HG03280 (cell line): ENCODE measurements around the gene CNOT4.

ENCODE experiments used
- ATAC-seq: cut with Tn5 transposase; IDR thresholded peaks from one replicate; pipeline ENCODE4 v1.9.1; 2021; ENCODE audit warnings: mild to moderate bottlenecking, moderate library complexity; ENCODE audit not compliant: unreplicated experiment

The CNOT4 gene

GRCh38 chr7:135509839-135510591, at the start of gene CNOT4:
Gene CNOT4, minus strand, starts transcription at chr7:135510102. Its CDS starts 71,771 bp downstream, at chr7:135438331.
- peak; percentile 97 for ATAC-seq

DNA sequence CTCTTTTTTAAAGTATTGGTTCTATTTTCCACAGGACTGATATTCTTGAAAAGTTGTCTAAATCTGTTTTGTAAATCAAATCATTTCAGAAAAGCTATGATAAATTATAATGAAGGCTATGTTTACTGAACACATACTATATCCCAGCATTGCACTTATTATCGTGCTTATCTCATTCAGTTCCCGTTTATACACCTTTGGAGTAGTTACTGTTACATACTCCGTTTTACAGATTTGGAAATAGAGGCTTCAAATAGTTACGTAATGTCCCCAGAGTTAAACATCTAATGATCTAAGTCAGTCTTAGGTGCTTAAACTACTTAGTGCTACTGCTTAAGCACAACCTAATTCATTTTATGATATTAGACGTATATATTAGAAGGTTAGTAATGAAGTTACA, 49.0 kb upstream of the CNOT4 start:
- no peak for ATAC-seq

GRCh38 chr7:135558337-135558767, 48.5 kb upstream of the CNOT4 start:
- ATAC-seq: peak; percentile 57

DNA sequence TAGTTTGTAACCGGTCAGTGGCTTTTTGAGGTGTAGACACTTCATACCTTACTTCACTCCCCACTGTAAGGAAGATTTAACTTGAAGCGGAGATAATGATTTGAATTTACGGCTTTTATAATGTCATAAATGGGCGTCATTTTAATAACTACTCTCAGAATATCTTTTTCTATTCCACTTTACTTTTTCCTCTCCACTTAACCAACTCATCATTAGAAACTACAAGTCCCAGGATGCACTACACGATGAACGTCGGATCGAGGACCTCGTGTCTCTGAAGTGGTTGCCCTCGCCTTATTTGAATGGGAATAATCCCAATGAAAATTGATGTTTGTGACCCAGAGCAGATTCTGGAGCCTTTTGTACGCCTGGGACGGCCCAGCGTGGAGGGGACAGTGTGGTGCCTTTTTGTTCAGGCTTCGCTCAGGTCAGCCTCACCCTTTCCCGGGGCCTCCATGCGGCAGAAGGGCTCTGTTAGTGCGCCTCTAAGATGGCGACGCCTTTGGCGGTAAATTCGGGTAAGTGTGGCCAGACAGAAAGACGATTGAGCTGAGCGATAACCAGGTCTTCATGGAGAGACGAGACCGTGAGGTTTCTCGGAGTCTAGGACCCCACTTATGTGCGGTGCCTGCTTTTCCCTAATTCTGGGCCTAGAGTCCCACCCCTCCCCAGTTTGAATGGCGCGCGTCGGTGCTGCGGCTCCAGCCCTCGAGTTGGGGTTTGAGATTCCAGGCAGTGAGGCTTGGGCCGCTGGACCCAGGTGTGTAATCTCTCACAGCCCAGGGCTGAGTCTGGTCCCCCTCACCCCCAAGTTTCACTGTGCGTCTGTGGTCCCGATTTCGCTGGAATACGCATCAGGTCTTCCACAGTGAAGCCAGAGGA, 47.8 kb upstream of the CNOT4 start, which contains the start of gene NUP205:
TSS of gene NUP205 (plus strand) at position 463 of the 882 bp plus-strand sequence. CDS start at position 491, 28 bp downstream.
- peak; percentile 72 for ATAC-seq

DNA sequence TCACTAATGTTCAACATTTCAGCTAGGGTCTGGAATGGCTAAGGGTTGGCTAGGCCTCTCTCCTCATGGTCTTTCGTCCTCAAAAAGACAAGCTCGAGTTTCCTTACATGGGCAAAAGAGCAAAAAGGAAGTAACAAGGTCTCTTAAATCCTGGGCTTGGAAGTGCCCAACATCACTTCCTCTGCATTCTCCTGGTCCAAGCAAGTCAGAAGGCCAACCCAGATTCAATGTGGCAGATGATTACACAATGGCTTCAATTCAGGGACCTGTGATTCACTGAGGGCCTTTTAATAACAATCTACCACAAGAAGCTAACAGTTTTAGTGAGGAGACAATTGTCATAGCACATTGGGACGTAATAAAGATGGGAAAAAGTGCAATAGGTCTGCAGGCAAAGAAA, 43.4 kb upstream of the CNOT4 start:
- ATAC-seq: no peak

DNA sequence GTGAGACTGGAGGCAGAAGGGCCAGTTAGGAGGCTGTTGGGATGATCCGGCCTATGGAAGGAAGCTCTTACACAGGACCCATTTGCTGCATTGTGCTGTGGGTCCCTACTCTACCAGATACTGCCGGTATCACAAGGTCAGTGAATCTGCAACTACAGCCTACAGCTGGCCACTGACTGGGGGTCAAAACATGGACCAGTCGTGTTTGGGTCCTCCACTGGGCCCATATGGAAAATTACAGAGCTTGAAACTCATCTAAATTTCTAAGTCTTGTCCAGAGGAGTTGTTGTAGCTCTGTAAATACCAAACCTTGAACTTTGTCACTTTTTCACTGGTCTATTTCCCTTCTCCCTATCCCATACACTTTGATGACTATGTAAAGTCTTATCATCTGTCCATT, 42.2 kb upstream of the CNOT4 start:
- no peak for ATAC-seq

DNA sequence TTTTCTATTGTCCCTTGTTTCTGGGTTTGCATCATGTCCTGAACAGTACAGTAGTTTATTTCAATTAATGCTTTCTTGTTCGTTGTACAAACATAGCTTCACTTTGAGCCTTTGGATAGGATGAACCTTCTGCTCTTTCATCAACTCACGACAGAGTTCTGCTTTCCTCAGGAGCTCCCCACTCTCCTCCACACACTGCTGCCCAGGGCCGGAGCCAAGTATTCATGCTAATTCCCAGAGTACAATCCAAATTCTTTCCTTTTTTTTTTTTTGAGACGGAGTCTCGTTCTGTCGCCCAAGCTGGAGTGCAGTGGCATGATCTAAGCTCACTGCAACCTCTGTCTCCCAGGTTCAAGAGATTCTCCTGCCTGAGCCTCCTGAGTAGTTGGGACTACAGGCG, 40.3 kb upstream of the CNOT4 start:
- ATAC-seq: no peak

DNA sequence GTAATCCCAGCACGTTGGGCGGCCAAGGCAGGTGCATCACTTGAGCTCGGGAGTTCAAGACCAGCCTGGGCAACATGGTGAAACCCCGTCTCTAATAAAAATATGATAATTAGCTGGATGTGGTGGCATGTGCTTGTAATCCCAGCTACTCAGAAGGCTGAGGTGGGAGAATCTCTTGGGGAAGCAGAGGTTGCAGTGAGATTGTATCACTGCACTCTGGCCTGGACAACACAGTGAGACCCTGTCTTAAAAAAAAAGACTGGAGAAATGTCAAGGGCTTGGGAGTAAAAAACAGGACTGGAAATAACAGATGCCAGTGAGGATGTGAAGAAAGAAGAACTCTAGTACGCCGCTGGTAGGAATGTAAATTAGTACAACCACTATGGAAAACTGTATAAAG, 31.1 kb upstream of the CNOT4 start:
- no peak for ATAC-seq

GRCh38 chr7:135539629-135540028, 29.7 kb upstream of the CNOT4 start:
- no peak for ATAC-seq

DNA sequence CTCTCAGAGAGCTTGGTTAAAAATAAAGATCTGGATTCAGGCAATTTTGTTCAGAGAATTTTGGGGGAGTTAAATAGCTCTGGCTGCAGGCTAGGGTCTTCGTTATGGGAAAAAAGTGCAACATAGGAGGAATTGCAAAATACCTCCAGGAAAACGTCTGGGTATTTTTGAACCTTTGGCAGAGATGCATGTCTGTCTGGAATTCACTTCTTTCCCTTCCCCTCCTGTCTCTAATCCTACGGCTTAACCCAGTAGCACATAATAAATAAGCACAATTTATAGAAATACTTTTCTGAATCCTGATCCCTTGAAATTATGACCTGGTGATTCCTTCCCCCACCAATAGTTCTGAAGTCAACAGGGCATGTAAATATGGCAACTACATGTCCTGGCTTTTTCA, 28.5 kb upstream of the CNOT4 start:
- no peak for ATAC-seq

GRCh38 chr7:135537905-135538304, 28.0 kb upstream of the CNOT4 start:
- ATAC-seq: no peak

GRCh38 chr7:135537453-135537852, 27.6 kb upstream of the CNOT4 start:
- ATAC-seq: no peak

DNA sequence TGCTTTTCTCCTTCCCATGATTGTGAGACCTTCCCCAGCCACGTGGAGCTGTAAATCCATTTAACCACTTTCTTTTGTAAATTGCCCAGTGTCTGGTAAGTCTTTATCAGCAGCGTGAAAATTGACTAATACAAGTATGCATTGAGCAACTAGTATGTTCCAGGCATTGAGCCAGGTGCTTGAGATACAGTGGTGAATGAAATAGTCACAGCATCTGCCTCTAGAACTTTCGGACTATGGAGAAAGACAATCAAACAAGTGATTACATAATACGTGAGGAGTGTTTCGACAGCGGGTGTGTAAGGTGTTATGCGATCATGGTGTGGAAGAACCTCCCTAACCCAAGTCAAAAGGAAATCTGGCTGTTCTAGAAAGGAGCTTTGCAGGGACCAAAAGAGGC, 26.2 kb upstream of the CNOT4 start:
- ATAC-seq: no peak

- no peak for ATAC-seq
Measured at GRCh38 chr7:135527025-135527424, 17.1 kb upstream of the CNOT4 start.

- ATAC-seq: no peak
Measured at GRCh38 chr7:135525426-135525825, 15.5 kb upstream of the CNOT4 start.

- ATAC-seq: no peak
Measured at GRCh38 chr7:135523146-135523545, 13.2 kb upstream of the CNOT4 start.

DNA sequence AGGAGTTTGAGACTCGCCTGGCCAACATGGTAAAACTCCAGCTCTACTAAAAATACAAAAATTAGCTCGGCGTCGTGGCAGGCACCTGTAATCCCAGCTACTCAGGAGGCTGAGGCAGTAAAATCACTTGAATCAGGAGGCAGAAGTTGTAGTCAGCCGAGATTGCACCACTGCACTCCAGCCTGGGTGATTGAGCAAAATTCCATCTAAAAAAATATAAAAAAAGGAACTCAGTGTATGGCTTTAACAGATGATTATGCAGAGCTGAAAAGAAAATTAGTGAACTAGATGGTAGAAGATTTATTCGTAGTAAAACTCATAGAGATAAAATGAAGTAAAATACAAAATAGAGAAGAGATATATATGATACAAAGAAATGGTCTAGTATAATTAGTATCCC, 12.6 kb upstream of the CNOT4 start:
- no peak for ATAC-seq

GRCh38 chr7:135519871-135520270, 10.0 kb upstream of the CNOT4 start:
- no peak for ATAC-seq

DNA sequence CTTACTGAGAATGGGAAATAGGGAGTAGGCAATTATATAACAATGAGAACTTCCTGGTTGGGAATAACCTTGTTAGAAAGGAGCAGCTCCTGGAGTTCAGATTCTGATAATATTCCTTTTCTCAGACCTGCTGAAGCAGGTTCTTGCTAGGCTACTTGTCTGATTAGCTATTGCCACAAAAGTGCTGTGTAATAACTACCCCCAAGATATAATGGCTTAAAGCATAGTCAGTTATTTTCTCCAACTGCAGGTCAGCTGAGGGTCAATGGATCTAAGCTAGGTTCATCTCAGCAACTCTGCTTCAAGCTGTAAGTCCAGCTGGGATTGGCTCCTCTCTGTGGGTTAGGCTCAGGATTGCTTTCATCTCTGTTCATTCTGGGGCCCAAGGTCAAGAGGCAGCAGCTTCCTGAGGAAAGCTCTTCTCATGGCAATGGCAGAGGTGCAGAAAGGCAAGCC, 9.4 kb upstream of the CNOT4 start:
- no peak for ATAC-seq

DNA sequence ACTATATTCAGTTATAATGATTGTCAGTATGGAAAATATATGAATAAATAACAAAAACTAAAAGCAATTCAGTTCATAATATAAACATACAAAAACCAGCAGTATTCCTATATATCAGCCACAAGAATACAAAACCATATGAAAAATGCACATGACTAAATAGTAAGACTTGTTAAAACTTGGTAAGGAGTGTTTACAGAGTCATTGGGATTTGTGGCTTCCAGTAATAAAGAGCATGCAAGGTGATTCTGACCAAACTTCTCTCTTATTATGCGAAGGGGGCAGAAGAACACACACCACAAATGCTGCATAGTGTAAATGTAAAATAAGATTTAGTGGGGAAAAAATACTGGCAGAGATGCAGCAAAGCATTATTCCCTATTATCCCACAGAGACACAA, 8.8 kb upstream of the CNOT4 start:
- ATAC-seq: no peak

- ATAC-seq: no peak
Measured at GRCh38 chr7:135517060-135517459, 7.2 kb upstream of the CNOT4 start.

GRCh38 chr7:135514856-135515255, 5.0 kb upstream of the CNOT4 start:
- ATAC-seq: no peak
